ENCODE data around the gene GNB1L.

DNA sequence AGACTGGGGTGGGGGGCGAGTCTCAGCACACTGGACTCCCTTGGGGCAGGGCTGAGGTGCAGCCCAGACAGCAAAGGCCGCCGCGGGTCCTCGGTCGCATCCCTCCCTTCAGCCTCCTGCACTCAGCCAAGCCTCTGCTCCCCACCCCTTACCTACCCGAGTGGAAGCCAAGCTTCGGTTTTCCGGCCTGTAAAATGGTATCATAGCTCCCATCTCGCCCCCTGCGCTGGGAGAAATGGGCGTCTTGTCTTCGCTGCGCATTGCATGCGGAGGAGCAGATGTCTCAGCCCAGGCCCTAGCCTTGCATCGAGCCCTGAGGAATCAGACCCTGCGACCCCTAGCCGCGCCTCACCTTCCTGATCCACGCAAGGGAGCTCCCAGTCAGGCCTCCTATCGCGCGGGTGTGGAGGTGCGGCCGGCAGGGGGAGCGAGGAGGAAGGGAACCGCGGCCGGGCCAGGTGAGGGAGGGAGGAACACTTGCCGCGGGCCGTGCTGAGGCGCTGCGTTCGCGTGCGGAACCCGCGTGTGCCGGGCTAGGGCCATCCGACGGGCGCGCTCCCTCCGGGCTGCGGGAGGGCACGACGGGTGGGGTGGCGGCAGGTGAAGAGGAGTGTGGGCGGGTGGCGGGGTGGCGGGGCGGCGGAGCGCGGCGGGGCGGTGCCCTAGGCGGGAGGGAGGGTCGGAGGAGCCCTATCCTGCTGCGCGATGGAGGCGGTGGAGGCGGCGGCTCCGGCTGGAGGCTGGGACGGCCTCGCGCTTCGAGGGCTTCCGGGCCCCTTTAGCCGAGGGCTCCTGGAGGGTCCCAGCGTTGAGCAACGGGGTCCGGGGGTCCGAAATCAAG is 98.2 kb downstream of the GNB1L start:
- TF ChIP-seq, protein P1, sequence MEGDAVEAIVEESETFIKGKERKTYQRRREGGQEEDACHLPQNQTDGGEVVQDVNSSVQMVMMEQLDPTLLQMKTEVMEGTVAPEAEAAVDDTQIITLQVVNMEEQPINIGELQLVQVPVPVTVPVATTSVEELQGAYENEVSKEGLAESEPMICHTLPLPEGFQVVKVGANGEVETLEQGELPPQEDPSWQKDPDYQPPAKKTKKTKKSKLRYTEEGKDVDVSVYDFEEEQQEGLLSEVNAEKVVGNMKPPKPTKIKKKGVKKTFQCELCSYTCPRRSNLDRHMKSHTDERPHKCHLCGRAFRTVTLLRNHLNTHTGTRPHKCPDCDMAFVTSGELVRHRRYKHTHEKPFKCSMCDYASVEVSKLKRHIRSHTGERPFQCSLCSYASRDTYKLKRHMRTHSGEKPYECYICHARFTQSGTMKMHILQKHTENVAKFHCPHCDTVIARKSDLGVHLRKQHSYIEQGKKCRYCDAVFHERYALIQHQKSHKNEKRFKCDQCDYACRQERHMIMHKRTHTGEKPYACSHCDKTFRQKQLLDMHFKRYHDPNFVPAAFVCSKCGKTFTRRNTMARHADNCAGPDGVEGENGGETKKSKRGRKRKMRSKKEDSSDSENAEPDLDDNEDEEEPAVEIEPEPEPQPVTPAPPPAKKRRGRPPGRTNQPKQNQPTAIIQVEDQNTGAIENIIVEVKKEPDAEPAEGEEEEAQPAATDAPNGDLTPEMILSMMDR (IDR thresholded peaks at IDR 0.05): peak; percentile 36 to 68 (median 42)
- no peak for TF ChIP-seq POLR2A (IDR thresholded peaks at IDR 0.05)
